ENCODE data around the gene BAG1.

BAG1 gene

DNA sequence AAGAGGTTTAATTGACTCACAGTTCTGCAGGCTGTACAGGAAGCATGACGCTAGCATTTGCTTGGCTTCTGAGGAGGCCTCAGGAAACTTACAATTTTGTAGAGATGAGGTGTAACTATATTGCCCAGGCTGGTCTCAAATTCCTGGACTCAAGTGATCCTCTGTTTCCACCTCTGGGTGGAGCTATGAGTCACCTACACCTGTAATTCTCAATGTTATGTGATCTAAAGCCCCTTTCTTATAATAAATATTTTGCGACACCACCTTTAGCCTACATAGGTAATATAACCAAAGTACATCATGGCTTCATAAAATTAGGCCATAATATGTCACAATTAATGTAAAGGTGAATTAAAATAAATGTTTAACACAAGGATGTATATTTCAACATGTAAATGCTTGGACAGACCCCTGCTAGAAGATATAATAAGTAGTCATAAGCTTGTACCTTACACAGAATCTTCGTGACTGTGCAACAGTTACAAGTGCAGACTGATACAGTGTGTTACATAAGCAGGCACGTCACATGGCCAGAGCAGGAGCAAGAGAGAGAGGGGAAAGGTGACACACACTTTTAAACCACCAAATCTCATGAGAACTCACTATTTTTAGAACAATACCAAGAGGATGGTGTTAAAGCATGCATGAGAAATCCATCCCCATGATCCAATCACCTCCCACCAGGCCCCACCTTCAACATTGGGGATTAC is 54.3 kb downstream of the BAG1 start:
- DNase-seq (ENCODE audit: low read depth): no peak
- no peak overlapping the region for H3K4me3 ChIP-seq (ENCODE audit: control insufficient read depth, low read depth, low read length)
- TF ChIP-seq CTCF (conservative IDR thresholded peaks at IDR 0.05; ENCODE audit: control insufficient read depth, insufficient read depth, low read depth, low read length): no peak

- no peak overlapping the region for H3K4me3 ChIP-seq (ENCODE audit: control insufficient read depth, low read depth, low read length)
- no peak for DNase-seq (ENCODE audit: low read depth)
- no peak for TF ChIP-seq CTCF (conservative IDR thresholded peaks at IDR 0.05; ENCODE audit: control insufficient read depth, insufficient read depth, low read depth, low read length)
These were observed 55.1 kb downstream of the BAG1 start for GRCh38 chr9:33209394-33209793.

DNA sequence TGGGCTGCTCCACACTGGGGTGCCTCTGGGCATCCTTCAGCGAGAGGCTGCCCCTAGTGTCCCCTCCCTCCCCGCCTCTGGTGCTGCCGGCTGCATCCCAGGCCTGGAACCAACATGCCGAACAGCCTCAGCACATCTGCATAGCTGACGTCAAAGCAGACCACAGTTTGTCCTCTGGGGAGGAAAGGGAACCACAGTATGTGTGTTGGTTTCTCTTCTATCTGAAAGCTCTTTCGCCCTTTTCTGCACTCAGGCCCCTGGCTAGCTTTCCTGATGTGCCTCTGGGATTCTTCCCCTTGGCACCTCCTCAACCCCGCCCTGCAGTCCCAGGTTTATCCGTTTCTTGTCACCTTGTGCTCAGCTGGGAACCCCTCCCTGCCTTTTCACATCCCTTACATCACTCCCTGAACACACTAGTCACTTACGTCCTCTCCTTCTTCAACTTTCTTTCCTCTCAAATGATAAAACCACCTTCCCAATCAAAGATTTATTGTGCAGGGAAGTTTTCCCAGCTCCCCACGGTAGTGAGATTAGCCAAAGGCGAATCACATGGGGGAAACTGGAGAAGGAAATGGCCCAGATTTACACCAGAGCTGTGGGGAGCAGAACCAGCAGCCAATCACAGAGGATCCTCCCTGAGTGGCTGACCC is 61.8 kb downstream of the BAG1 start:
- H3K4me3 ChIP-seq (ENCODE audit: control insufficient read depth, low read depth, low read length): no peak overlapping the region
- DNase-seq (ENCODE audit: low read depth): peak; percentile 94
- no peak for TF ChIP-seq CTCF (conservative IDR thresholded peaks at IDR 0.05; ENCODE audit: control insufficient read depth, insufficient read depth, low read depth, low read length)
